RWPE2 (cell line): ENCODE results near the gene DAPK2.
A peak's percentile ranks its signal among the peaks of the same experiment; 100 is the strongest.

Source experiments
- ATAC-seq: fragments of 200-7000 bp; cut with Tn5 transposase; 3 replicates; pipeline ENCODE4 v1.9.1; 2021; ENCODE audit warnings: low read depth
- DNase-seq: peaks from one replicate; pipeline ENCODE4 v3.0.0-alpha.2; 2020; ENCODE audit warnings: low spot score
- H3K27ac ChIP-seq: fragments of 450-650 bp; 2 replicates; pipeline ENCODE4 v1.5.1; 2017; ENCODE audit warnings: mild to moderate bottlenecking; ENCODE audit not compliant: poor library complexity, severe bottlenecking
- H3K27me3 ChIP-seq: fragments of 250-450 bp; sonication (Bioruptor Pico); 2 replicates; pipeline ENCODE4 v1.5.1; 2021; ENCODE audit warnings: mild to moderate bottlenecking, moderate library complexity; ENCODE audit not compliant: insufficient read depth, poor library complexity, severe bottlenecking
- H3K36me3 ChIP-seq: fragments of 250-450 bp; sonication (Bioruptor Pico); 2 replicates; pipeline ENCODE4 v1.5.1; 2020; ENCODE audit warnings: low read depth, mild to moderate bottlenecking, moderate library complexity
- H3K4me1 ChIP-seq: fragments of 250-450 bp; sonication (Bioruptor Pico); 2 replicates; pipeline ENCODE4 v1.5.1; 2021; ENCODE audit warnings: mild to moderate bottlenecking, moderate library complexity; ENCODE audit not compliant: insufficient read depth, poor library complexity, severe bottlenecking
- H3K4me3 ChIP-seq: fragments of 250-450 bp; sonication (Bioruptor Pico); 2 replicates; pipeline ENCODE4 v1.5.1; 2021; ENCODE audit warnings: mild to moderate bottlenecking, moderate library complexity; ENCODE audit not compliant: severe bottlenecking
- H3K9me3 ChIP-seq: fragments of 250-450 bp; sonication (Bioruptor Pico); 2 replicates; pipeline ENCODE4 v1.5.1; 2021; ENCODE audit warnings: mild to moderate bottlenecking, moderate library complexity; ENCODE audit not compliant: severe bottlenecking
- TF ChIP-seq, protein P1 (sequence below): fragments of 450-650 bp; IDR thresholded peaks from one replicate; pipeline ENCODE4 v1.5.1; 2017; ENCODE audit warnings: mild to moderate bottlenecking, moderate library complexity; ENCODE audit not compliant: poor library complexity, severe bottlenecking

Gene DAPK2

DNA sequence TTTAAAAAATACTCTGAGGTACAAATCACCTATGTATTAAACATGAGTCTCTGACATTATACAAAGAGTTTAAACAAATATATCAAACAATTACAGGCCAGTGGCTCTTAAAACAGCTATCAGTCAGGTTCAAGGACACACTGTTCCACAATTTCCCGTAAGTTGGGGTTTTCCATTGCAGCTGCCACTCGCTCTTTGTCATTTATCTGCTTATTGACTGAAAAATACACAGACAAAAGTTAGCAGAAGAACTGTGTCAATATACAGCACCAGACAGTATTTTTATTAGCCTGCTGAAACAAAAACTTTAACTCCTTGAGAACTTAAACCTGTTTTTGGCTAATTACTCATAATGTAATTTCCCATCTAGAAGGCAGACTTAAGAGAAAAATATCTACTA is 26.5 kb upstream of the DAPK2 start:
- Histone ChIP-seq H3K9me3 (no peaks in the 10 kb centered on the region), H3K36me3 (peaks cover 48% of the 10 kb centered on the region), H3K27me3 (no peaks in the 10 kb centered on the region), H3K4me1 (peaks cover 3% of the 10 kb centered on the region), H3K4me3 (no peak overlapping the region), H3K27ac (no peak overlapping the region)
- DNase-seq (no peak), ATAC-seq (no peak)
- TF ChIP-seq, protein P1, sequence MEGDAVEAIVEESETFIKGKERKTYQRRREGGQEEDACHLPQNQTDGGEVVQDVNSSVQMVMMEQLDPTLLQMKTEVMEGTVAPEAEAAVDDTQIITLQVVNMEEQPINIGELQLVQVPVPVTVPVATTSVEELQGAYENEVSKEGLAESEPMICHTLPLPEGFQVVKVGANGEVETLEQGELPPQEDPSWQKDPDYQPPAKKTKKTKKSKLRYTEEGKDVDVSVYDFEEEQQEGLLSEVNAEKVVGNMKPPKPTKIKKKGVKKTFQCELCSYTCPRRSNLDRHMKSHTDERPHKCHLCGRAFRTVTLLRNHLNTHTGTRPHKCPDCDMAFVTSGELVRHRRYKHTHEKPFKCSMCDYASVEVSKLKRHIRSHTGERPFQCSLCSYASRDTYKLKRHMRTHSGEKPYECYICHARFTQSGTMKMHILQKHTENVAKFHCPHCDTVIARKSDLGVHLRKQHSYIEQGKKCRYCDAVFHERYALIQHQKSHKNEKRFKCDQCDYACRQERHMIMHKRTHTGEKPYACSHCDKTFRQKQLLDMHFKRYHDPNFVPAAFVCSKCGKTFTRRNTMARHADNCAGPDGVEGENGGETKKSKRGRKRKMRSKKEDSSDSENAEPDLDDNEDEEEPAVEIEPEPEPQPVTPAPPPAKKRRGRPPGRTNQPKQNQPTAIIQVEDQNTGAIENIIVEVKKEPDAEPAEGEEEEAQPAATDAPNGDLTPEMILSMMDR = no peak

DNA sequence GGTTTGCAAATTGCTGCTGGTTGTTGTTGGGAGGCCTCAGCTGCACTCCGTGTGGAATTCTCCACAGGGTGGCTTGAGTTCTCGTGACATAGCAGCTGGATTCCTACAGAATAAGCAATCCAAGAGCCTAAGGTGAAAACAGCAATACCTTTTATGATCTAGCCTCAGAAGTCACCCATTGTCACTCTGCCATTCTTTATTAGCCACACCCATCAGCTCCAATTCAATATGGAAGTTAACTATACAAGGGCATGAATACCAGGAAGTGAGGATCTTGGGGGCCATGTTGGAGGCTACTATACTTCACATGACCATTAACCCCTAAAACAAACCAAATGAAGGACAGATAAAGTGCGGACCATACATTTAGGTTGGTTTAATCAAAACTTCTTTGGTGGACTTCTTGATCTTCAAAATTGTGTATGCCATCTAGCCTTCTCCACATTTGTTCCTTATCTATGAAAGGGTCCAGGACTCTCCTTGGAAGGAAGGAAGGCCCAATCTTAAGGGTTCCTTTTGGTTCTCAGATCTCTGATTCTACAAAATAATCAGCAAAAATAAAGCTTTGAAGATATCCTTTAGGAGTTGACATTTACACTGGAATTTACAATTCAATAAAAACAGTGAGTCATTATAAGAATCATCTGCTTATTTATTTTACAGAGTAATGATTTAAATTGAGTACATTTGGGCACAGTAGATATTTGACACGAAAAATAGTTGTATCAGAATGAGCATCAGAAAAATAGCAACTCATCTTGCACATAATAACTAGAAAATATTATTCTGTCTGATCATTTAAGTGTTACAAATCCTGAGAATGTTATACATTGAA is 25.9 kb upstream of the DAPK2 start:
- no peak for ATAC-seq
- no peaks in the 10 kb centered on the region for H3K9me3 ChIP-seq
- TF ChIP-seq, protein P1 = no peak
- peaks cover 42% of the 10 kb centered on the region for H3K36me3 ChIP-seq
- H3K4me1 ChIP-seq = peaks cover 3% of the 10 kb centered on the region
- no peak for DNase-seq
- no peaks in the 10 kb centered on the region for H3K27me3 ChIP-seq
- H3K4me3 ChIP-seq = no peak overlapping the region
- H3K27ac ChIP-seq = peak overlapping the region; percentile 6

DNA sequence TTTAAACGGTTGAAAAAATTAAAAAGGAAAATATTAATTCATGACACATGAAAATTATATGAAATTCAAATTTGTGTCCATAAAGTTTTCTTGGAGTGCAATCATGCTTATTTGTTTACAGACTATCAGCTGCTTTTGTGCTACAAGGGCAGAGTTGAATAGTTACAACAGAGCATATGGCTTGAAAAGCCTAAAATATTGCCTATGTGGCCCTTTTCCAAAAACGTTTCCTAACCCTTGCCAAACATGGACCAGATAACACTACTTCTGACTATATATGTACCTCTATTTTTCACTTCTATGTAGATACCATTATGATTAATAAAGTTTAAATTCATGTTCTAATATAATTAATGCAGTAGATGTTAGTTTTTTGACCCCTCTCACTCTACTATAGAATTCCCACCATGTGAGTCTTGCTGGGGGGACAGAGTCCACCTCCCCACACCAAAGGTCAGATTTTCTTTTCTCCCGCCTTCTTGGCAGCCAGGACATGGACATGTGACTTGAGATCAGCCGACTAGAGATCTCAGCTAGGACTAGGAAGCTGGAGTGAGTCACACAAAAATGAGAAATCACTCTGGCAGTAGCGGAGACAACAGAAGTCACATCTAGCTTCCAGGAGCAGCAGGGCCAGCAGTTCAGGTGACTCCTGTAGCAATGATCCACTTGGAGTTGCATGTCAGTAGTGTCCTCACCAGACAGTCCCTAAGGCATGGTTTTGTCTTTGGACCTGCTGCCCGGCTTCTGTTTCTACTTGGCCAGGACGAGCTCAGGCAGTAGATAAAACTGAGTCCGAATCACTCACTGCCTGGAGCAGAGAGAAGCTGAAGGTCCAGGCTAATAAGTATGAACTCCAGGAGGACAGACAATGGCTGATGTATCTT is 24.9 kb upstream of the DAPK2 start:
- H3K27me3 ChIP-seq = no peaks in the 10 kb centered on the region
- H3K4me3 ChIP-seq = no peak overlapping the region
- H3K27ac ChIP-seq = peak overlapping the region; percentile 6
- peaks cover 39% of the 10 kb centered on the region for H3K36me3 ChIP-seq
- peak; percentile 62 for ATAC-seq
- no peaks in the 10 kb centered on the region for H3K9me3 ChIP-seq
- H3K4me1 ChIP-seq = peaks cover 3% of the 10 kb centered on the region
- TF ChIP-seq, protein P1 = no peak
- DNase-seq = no peak

DNA sequence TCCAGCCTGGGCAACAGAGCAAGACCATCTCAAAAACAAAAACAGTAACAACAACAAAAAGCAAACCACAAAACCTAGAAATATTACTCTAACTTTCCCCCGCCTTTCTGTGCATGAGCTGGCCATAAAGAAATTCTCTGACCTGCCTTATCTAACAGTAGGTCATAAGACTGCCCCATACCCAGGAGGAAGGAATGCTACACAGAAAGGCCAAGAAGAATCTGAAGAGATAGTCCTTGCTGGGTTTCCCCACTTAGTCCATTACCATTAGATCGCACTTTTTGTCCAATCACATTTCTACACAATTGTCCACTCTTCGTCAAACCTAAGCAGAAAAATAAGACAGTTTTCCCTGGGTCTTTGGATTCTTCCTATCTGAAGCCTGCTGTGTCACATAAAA is 23.8 kb upstream of the DAPK2 start:
- no peak for DNase-seq
- Histone ChIP-seq H3K36me3 (peaks cover 35% of the 10 kb centered on the region), H3K4me1 (peaks cover 3% of the 10 kb centered on the region), H3K27ac (no peak overlapping the region), H3K9me3 (no peaks in the 10 kb centered on the region), H3K4me3 (no peak overlapping the region), H3K27me3 (no peaks in the 10 kb centered on the region)
- TF ChIP-seq, protein P1 = no peak
- ATAC-seq = no peak
